ENCODE measurements around the gene CCDC170.

DNA sequence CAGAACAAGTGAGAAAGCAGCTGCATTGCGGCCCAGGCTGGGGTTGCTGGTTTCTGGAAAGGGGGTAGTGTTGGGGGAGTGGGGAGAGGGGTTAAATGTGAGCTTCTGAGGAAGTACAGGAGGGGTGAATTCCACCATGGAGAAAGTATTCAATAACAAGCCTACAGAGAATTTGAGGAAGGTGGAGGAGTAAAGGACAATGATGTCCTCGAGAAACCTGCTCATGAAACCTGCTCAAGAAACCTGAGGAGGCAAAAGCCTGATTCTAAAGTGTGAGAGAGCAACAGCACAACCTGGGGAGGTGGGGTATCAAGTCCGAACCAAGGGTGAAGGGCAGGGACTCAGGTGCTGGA, 175.4 kb downstream of the CCDC170 start:
- TF ChIP-seq EP300 (IDR thresholded peaks at IDR 0.05) (no peak), CTCF (IDR thresholded peaks at IDR 0.05) (no peak), POLR2A (IDR thresholded peaks at IDR 0.05) (no peak)
